ENCODE data around the gene LTBR.

The LTBR gene

GRCh38 chr12:6368906-6369525, 14.9 kb upstream of the LTBR start:
- DNase-seq: no peak

- DNase-seq: no peak
Observed at GRCh38 chr12:6369916-6370575, 13.9 kb upstream of the LTBR start.

DNA sequence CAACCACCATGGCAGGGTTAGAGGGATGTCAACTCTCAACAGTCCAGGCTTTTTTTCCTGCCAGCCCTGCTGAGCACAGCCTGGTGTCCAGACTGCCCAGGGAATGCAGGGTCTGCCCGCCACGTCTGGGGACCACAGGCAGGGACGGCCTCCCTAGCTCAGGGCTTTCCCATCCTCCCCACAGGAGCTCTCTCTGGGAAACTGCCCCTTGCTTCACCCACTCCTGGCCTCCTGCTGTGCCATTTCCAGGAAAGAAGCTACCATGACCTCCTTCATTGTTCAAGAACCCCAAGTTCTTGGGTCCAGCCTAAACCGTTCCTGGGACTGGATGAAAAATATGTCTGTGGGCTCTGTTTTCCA, 13.4 kb upstream of the LTBR start:
- no peak for DNase-seq

DNA sequence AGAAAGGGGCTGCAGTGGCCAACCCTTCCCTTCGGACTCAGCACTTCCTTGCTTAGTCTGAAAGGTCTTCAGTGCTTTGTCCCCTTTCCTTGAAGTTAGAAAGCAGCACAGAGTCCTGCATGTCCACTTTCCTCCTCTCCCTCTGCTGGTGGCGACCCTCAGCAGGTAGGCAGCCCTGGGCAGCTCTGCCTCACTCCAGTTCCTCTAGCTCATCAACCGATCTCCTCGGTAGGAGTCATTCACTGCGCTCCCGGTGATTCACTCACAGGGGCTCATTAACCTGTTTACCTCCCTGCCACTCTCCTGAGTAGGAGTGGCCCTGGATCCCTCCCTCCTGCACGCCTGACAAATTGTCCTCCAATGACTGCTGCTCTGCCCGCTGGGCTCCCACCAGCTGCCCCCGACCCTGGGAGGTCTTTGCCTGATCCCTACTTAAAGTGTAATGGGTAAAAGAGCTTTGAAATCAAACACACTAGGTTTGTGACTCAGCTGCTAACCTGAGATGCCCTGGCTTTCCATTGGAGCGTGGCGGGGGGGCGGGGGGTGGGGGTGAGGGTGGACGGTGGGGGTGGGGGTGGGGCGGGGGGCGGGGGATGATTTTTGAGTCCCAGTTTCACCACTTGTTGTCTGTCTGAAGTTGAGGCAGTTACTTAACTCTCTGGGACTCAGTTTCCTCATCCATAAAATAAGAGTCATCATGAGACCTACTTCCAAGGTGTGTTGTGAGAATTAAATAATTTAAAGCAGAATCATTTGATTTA, 12.8 kb upstream of the LTBR start:
- no peak for DNase-seq

GRCh38 chr12:6372403-6373003, 11.5 kb upstream of the LTBR start:
- DNase-seq: no peak

DNA sequence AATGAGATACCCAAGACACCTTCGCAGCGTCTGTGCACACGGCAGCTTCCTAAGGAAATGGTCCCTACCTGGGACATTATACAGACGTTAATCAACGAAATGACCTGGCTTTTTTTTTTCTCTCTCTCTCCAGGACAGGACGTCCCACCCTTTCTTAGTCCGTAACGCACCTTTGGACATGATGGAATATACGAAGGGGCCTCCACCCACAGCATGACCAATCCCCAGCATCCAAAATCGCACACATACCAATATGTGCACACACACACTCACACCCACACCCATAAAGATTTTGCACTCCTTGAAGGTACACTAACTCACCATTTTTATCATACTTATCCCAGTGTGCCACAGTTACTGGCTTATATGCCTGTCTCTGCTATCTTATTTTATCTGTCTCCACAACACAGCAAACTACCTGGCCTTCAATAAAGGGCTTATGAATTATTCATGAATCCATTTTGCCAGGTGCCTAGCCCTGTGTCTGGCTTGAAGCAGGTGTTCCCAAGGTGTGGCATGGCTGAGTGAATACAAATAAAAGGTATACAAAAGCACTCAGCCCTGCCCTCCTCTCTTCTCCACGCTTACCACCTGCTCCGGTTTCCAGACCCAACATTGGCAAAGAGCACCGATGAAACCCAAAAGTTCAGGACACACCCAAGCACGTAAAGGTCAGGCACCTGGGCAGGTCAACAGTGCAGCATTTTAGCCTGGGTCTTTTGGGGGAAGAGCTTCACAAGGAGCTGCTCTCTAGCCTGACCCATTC, 10.8 kb upstream of the LTBR start:
- no peak for DNase-seq

DNA sequence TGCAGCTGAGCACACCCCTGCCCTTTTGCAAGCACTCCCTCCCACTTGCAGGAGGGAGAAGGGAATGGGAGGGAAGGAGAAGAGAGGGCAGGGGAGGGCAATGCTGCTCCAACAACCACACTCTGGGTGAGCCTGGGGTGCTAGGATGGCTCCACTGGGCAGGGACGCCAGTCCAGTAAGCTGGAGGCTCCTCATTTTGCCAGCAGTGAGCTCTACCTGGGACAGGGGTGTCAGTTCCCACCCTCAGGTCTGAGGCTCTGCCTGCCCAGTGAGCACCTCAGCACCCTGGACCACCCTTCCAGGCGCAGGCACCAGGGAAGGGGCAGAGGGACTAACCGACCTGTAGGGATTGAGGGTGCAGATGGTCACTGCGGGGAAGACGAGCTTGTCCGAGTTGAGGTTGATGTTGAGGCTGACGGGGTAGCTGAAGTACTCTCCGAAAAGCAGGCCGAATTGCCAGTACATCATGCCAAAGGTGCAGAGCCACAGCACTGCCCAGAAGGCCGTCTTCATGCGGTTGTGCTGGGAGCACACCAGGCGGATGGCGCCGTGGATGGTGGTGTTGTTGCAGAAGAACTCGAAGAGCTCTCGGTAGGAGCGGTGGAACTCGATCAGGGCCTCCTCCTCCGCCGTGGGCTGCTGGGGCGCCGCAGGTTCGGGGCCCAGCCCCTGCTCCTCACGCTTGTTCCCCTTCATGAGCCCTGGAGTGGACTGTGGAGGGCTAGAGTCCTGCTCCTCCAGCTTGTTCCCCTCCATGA, 9.8 kb upstream of the LTBR start:
- DNase-seq: no peak

DNA sequence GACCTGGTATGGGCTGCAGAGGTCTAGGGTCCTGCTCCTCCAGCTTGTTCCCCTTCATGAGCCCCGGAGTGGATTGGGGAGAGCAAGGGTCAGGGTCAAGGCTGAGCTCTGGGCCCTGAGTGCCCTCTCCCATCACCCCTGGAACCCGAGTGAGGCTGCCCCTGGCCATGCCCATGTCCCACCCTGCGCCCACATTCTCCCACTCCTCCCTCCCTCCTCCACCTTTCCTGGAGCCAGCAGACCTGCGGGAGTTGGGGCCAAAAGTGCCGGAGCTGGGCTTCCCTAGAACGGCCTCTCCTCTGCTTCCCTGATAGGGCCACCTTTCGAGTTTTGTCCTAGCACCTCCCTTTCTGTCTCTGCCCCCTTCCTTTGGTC, 9.2 kb upstream of the LTBR start:
- DNase-seq: no peak

DNA sequence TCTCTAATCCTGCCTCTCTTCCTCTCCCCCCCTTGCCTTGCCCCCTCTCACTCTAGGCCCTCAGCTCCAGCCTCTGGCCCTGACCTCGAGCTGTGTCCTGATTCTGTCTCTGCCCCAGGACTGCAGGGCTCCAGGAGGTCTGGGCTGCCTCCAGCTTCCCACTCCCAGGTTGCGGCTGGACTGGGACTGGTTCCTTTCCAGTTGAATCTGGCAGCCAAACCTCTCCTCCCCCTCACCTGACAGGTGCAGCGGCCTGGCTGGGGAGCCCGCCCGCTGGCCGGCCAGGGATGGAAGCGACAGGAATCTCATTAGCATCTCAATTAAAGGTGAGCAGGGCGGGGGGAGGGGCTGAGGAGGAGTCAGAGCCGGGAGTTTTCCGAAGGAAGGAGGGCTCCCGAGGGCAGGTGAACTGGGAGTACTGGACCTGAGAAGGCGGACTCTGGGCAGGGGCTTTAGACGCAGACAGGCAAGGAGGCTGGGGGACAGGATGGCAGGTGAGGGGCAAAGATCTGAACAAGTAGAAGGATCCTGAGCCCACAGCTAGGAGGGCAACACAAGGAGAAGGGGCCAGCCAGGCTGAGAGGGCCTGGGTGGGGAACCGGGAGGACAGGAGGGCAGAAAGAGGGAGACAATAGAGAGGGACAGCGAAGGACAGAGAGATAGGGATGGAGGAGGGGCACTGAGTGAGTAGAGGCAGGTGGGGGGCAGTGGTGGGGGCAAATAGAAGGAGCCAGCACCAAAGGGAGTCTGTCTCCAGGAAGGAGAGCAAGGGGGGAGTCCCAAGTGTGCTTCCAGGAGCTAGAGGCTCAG, 8.5 kb upstream of the LTBR start, which contains the start of gene SCNN1A:
SCNN1A (minus strand) TSS at position 295 of the 810 bp plus-strand sequence. CDS start 780 bp downstream, outside the sequence.
- DNase-seq: no peak

- no peak for DNase-seq
Observed at GRCh38 chr12:6376079-6376869, 7.7 kb upstream of the LTBR start.

GRCh38 chr12:6376870-6377666, 6.9 kb upstream of the LTBR start:
- DNase-seq: no peak

DNA sequence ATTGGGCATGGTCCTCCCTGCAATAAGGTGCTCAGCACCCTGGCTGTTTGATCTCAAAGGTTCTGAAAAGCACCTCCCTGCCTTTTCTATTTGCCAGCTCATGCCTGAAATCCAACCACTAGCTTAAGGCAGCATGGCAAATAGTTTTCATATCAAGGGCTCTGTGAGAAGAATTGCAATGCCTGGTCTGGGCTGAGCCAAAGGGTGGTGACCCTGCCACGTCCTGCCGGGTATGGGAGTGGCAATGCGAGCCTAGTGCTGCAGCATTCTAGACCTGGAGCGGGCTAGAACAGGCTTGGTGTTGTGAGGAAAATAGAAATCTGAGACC, 6.3 kb upstream of the LTBR start:
- no peak for DNase-seq

- DNase-seq: no peak
Observed at GRCh38 chr12:6378709-6379472, 5.1 kb upstream of the LTBR start.

DNA sequence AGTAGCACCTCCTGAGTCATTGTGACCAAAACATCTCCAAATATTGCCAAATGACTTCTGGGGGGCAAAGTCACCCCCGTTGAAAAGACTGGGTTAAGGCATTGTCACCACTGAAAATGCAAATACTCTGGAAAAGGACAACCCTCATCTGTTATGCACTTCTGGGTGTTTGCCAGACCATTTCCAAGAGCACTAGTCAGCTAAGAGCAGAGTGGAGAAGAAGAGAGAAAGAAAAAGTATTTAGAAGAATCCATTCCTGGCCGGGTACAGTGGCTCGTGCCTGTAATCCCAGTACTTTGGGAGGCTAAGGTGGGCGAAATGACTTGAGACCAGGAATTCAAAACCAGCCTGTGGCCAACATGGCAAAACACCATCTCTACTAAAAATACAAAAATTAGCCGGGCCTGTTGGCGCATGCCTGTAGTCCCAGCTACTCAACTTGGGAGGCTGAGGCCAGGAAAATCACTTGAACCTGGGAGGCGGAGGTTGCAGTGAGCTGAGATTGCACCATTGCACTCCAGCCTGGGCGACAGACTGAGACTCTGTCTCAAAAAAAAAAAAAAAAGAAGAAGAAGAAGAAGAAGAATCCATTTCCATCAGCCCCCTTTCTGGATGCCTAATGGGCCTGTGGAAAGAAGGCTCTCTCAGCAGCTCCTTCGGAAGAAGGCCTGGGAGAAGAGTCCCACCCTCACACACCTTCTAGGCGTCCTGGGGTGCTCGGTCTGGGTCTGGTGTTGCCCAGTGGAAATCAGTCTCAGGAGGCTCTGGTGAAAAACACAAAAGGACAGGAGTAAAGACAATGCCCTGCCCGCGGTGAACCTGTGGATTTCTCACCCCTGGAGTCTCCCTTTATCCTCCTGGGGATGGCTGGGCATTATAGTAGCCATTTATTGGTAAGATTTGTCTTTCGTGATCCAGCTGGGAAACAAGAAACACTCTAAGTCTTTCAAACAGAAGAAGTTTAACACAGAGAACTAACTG, 3.5 kb upstream of the LTBR start:
- DNase-seq: no peak

GRCh38 chr12:6382371-6382770, 1.6 kb upstream of the LTBR start:
- no peak for DNase-seq

- no peak for DNase-seq
Observed at GRCh38 chr12:6382982-6383381, 980 bp upstream of the LTBR start.
